Measurements from ENCODE around the gene GPR179.

Gene GPR179

DNA sequence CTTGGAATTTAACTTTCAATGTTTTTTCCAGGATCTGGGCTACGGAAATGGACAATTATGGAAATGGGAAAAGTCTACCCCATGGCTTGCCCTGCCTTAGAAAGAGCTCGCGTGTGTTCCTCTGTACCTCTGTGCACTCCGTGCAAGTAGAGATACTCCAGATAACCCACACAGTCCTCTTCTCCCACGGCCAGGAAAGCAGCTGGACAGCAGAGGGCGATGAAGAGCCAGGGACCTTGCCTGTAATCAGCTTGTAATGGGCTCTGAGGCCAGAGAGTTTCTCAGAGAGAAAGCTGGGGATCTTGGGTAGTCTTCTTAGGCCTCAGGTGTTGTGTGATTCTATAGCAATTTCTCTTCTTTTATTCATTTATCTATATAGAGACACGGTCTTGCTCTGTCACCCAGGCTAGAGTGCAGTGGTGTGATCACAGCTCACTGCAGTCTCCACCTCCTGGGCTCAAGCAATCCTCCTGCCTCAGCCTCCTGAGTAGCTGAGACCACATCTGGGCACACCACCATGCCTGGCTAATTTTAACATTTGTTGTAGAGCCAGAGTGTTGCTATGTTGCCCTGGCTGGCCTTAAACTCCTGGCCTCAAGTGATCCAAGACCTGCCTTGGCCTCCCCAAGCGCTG is 5.5 kb upstream of the GPR179 start:
- DNase-seq, result peak in 48 of 51 donors; percentile 14 to 91 (median 64)

GRCh38 chr17:38345743-38346142 is 2.0 kb upstream of the GPR179 start:
- DNase-seq, result no peak

DNA sequence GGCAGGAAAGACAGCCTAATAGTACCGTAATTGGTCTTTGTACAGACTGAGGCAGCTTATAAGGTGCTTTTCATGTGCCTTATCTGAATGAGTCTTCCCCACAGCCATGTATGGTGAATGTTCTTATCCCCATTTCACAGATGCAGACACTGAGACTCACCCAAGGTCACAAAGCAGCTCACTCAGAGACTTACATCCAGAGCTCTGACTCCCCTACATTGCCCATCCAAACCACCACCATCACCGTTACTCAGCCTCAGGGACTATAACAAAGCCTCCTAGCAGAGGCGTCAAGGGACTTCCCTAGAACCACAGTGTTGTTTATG is 627 bp upstream of the GPR179 start:
- DNase-seq, result no peak

- DNase-seq, result no peak
These were observed 709 bp downstream of the GPR179 start for GRCh38 chr17:38342886-38343607.

DNA sequence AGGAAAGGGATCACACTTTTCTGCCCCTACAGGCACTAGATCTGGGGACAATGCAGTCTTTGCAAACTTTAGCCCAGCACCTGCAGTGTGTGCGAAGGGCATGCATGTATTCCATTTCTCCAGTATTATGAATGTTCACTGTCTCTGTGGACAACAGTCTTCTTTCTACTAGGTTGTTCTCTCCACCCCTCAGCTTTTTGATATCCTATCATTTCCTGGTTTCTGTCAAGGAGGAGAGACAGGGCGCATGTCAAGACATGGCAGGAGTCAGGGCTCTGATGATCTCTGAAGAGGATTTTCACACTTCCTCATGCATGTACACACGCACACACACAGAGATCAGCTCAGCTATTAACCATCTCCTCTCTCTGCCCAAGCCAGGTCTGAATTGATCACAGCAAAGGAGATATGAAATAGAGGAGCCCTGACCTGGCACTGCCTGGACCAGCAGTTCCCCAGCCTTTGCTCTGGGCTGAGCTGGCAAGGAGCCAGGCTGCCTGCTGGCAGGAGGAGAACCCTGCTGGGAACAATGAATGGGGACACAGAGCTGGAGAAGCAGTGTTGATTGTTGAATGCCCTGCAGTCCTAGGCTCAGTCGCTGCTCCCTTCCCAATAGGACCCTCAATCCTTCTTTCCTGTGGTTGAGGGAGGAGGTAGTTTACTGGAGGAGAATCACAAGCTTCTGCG is 2.6 kb downstream of the GPR179 start:
- peak in 47 of 51 donors; percentile 22 to 93 (median 70) for DNase-seq

GRCh38 chr17:38339891-38340290 is 3.9 kb downstream of the GPR179 start:
- DNase-seq, result no peak

GRCh38 chr17:38338535-38338934 is 5.2 kb downstream of the GPR179 start:
- DNase-seq, result no peak

GRCh38 chr17:38338053-38338452 is 5.7 kb downstream of the GPR179 start:
- peak in 12 of 51 donors; percentile 11 to 50 (median 31) for DNase-seq

- no peak for DNase-seq
These were observed 6.9 kb downstream of the GPR179 start for GRCh38 chr17:38336838-38337237.

DNA sequence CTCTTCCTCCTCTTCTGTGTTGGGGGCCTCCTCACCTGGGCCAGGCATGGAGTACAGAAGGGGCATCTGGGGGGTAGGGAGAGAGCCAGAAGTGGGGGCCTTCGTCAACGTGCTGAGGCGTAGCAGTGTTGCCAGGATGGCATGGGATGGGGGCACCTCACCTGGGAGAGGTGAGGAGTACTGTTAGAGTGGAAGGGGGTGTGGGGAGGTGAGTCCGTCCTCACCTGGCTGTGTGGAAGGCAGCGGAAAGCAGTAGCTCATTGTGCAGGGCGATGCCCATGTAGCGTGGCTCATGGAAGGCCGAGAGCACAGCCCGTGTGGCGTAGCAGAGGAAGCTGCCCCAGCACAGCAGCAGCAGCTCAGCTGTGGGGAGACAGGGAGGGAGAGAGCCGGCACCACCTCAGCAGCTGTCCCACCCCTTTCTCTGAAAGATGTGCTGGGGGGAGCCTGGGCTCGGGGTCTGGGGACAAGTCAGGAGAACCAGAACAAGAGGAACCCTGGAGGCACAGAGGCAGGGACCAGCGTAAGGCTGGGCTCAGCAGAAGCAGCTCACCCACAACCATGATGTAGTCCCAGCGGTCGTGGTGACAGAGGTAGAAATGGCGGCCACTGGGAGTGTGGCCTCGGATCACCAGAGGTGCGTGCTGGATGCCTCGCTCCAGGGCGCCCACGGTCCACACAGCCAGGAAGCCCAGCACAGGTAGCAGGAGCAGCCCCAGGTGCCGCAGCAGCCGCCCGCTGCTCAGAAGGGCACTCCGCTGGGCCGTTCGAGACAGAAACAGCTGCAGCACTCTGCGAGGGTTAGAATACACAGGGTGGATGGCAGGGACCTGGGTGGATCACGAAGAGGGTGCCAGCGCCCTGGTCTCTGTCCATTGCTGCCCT is 9.0 kb downstream of the GPR179 start:
- no peak for DNase-seq

GRCh38 chr17:38333635-38334295 is 10.0 kb downstream of the GPR179 start:
- peak in 10 of 51 donors; percentile 5 to 52 (median 30) for DNase-seq

- no peak for DNase-seq
These were observed 11.0 kb downstream of the GPR179 start for GRCh38 chr17:38332735-38333134.

GRCh38 chr17:38330941-38331411 is 12.8 kb downstream of the GPR179 start:
- DNase-seq, result no peak

DNA sequence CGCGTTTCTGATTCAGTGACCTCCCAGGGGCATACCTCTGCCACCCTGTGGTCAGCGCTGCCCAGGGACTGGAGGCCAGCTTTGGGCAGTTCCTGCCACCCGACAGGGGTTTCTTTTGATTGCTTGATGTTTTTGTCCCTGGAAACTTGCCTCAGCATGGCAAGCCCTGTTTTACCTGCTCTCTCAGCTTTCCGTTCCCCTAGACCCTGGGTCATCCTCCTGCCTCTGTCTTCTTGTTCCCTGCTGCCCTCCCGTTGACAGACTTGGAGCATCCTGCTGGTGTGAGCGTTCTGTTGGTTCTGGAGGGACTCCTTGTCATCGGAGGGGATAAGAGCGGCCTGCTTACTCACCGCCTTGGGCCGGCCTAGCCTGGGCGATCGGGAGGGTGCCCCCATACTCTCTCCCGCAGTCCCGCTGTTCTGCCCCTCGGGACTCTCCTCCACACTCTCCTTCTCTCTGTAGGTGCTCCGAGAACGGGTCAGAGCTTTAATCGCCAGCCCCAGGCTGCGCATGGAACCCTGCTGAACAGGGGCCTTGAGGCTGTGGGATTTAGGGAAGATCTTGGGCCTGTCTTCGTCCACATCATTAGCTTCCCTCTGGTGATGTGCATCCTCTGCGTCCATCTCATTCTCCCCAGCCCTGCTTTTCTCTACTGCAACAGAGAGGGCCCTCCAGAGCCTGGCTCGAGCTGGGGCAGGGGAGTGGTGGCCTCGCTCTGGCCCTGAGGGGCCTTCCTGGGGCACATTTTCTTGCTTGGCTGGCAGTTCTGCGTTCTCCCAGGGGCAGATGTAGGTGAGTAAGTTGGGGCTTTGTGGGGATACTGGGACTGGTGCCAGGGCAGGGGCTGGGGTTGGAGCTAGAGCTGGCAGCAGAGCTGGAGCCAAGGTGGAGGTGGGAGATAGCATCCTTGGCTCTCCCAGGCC is 13.7 kb downstream of the GPR179 start:
- DNase-seq, result no peak

GRCh38 chr17:38329284-38329683 is 14.5 kb downstream of the GPR179 start:
- DNase-seq, result no peak

DNA sequence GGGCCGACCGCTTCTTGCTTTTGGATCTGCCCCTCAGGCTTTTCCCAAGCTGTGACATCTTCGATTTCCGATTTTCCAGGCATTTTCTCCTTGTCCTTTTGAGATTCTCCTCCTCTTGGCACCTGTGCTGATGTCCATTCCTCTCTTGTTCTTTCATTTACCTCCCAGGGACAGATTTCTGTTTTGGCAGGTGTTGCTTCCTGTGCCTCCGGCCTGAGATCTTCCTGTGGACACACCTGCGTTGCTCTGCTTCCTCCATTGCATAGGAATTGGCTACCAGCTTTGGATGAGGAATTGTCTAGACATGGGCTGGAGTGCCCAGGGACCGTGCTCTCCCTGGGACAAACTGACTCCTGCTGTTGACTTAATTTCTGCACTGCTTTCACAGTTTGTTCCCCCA is 15.1 kb downstream of the GPR179 start:
- DNase-seq, result no peak

DNA sequence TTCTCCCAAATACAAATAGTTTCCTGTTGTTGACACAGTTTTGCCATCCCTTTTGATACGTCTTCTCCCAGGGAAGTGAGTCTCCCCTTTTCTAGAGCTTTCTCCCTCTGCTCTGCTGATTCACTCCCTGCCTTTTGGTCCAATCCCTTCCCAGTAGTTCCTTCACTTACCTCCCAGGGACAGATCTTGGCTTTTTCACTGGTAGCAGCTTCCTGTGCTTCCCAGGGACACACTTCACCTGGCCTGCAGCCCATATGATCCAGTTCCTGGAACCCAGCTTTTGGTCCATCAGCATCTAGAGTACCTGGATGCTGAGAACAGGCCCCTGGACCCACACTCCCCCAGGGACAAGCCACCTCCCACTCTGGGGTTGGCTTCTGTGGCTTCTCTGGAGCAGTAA is 15.8 kb downstream of the GPR179 start:
- no peak for DNase-seq

DNA sequence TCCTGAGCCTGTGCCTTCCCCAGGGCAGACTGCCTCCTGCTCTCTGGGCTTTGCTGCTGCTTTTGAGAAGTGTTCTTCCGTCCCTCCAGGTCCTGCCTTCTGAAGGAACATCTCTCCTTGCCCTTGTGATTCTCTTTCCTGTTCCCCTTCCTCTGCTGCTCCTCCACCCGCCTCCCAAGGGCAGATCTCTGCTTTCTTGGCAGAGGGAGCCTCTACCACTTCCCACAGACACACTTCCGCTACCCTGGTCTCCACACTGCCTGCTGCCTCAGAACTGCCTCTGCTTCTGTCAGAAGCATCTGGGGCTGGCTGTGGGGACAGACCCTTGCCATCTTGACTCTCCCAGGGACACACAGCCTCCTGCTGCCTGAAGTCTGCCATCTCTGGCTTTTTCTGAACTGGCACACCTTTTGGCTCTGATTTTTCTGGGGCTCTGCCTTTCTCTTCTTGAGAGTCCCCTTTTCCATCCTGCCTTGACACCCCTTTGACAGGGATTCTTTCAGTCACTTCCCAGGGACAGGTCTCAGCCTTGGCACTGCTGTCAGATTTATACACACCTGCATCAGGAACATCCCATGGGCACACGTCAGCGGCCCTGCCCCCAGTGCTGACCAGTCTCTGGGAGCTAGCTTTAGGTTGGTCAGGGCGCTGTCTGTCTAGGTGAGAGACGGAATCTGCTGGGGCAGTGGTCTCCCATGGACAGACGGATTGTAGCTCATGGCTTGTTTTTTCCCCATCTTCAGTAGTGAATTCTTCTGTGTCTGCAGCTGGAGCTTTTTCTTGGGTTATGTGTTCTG is 16.6 kb downstream of the GPR179 start:
- DNase-seq, result peak in 11 of 51 donors; percentile 11 to 46 (median 33)
